WTC11 (cell line): ENCODE measurements around the gene RETSAT. TPM values are rescaled to one million over a fixed set of nuclear protein-coding genes. Genes with fewer than 3 reads are reported as not detected.
A peak's percentile ranks its signal among the peaks of the same experiment; 100 is the strongest.

ENCODE experiments used
- ATAC-seq: fragments of 200-7000 bp; cut with Tn5 transposase; 2 replicates; pipeline ENCODE4 v1.10.0; 2021; ENCODE audit warnings: mild to moderate bottlenecking, moderate library complexity
- CTCF ChIA-PET: fragments of 300-600 bp; sonication (Branson Sonifier 250); formaldehyde crosslinking; loops from one replicate; lab custom pipeline; 2021; ENCODE audit warnings: antibody characterized with exemption; lab: Charles Lee
- POLR2A ChIA-PET: fragments of 350-600 bp; sonication (Branson Sonifier 250); formaldehyde crosslinking; loops from one replicate; lab custom pipeline; 2021; ENCODE audit warnings: antibody characterized with exemption; lab: Charles Lee
- DNase-seq: peaks from one replicate; pipeline ENCODE4 v3.0.0; 2021; ENCODE audit warnings: low spot score
- H3K27ac Mint-ChIP-seq: 2 replicates; pipeline ENCODE4 v1.8.0; 2021; ENCODE audit warnings: mixed read lengths
- H3K27me3 Mint-ChIP-seq: 2 replicates; pipeline ENCODE4 v1.8.0; 2021; ENCODE audit warnings: low read depth, mild to moderate bottlenecking, moderate library complexity, mixed read lengths
- H3K36me3 Mint-ChIP-seq: 2 replicates; pipeline ENCODE4 v1.8.0; 2021; ENCODE audit warnings: mixed read lengths
- H3K4me1 Mint-ChIP-seq: 2 replicates; pipeline ENCODE4 v1.8.0; 2022; ENCODE audit warnings: mixed read lengths
- H3K4me3 Mint-ChIP-seq: 2 replicates; pipeline ENCODE4 v1.8.0; 2021; ENCODE audit warnings: mild to moderate bottlenecking, moderate library complexity, mixed read lengths
- H3K9me3 Mint-ChIP-seq: 2 replicates; pipeline ENCODE4 v1.8.0; 2021; ENCODE audit warnings: mixed read lengths
- AFF4 ChIP-seq: sonication (generic); formaldehyde crosslinking; IDR thresholded peaks from 2 replicates; pipeline ENCODE4 v1.8.1; 2023; ENCODE audit warnings: mild to moderate bottlenecking, missing genetic modification reagents, borderline replicate concordance
- FOXK1 ChIP-seq: sonication (generic); formaldehyde crosslinking; IDR thresholded peaks from 2 replicates; pipeline ENCODE4 v1.8.0; 2022; ENCODE audit warnings: mild to moderate bottlenecking, moderate library complexity, missing genetic modification reagents
- JUN ChIP-seq: sonication (generic); formaldehyde crosslinking; IDR thresholded peaks from 2 replicates; pipeline ENCODE4 v1.8.0; 2023; ENCODE audit warnings: mild to moderate bottlenecking, missing genetic modification reagents
- PRDM15 ChIP-seq: sonication (generic); formaldehyde crosslinking; IDR thresholded peaks from 2 replicates; pipeline ENCODE4 v1.8.0; 2022; ENCODE audit warnings: missing genetic modification reagents
- TP53 ChIP-seq: sonication (generic); formaldehyde crosslinking; IDR thresholded peaks from 2 replicates; pipeline ENCODE4 v1.8.1; 2023; ENCODE audit warnings: mild to moderate bottlenecking, missing genetic modification reagents
- ZNF281 ChIP-seq: sonication (generic); formaldehyde crosslinking; IDR thresholded peaks from 2 replicates; pipeline ENCODE4 v1.8.0; 2023; ENCODE audit warnings: mild to moderate bottlenecking, missing genetic modification reagents
- ZNF671 ChIP-seq: fragments of 250-450 bp; sonication (Bioruptor Pico); IDR thresholded peaks from 2 replicates; pipeline ENCODE4 v1.8.0; 2021; ENCODE audit warnings: mild to moderate bottlenecking
- total RNA-seq: library from RNA; stranded (reverse); gene quantifications from 3 replicates; pipeline ENCODE4 v1.2.3, GENCODE V29; 2021
- TF ChIP-seq, protein P1 (sequence below): sonication (generic); formaldehyde crosslinking; IDR thresholded peaks from 2 replicates; pipeline ENCODE4 v1.8.0; 2022; ENCODE audit warnings: mild to moderate bottlenecking, missing genetic modification reagents

RETSAT gene
- total RNA-seq, 1 experiment from 2014 or later: 24.4 TPM

DNA sequence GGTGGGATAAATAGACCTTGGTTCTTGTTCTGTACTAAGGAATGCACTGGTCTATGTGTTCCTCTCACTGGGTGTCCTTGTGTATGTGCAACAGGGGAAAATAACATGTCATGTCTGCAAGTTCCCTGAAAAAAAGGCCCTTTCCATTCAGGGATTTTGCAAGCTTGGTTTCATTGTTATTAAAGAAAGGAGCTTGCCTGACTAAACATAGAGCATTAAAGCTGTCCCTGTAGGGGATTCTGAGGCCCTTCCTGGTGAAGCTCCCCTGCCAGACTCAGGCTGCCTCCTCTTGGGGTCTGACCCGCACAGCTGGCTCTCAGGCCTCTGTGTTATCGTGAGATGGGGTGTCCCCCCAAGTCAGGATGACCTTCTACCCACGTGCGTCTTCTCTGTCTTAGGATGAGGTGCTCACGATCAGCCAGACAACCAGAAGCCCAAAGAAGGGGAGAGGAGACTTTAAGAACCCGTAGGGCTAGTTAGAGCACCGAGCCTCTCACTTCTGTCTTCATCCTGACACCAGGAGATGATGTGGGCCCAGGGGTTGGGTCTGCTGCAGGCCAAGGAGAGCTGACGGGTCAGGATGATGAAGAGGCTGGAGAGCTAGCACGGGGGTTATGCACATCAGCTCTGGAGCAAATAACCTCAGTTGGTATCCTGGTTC, 34.7 kb upstream of the RETSAT start:
- H3K27ac Mint-ChIP-seq: 0 out of 2 replicates have a peak overlapping the region, but pooled peaks have one; percentile 37

DNA sequence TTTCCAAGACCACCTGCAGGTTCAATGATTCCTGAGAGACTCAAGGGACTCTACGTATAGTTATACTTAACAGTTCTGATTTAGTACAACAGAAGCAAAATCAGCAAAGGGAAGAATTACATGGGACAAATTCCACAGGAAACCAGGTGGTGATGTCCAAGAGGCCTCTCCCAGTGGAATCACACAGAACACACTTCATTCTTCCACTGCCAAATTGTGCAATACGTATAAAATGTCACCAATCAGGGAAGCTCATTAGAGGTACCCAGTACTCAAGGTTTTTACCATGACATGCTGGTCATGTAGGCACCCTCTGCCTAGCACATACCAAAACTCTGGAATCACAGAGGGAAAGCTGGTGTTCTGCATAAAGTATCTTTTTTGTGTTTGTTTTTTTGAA, 33.4 kb upstream of the RETSAT start:
- no peaks in the 10 kb centered on the region for H3K9me3 Mint-ChIP-seq
- H3K36me3 Mint-ChIP-seq: peaks cover 9% of the 10 kb centered on the region
- DNase-seq: no peak
- CTCF ChIA-PET: interaction anchor here (0.5 kb wide), 1 partner anchor 26 kb away, joined by 3 read pairs; no protein-coding TSS in a partner anchor
- POLR2A ChIA-PET: interaction anchor here (0.7 kb wide), 1 partner anchor 130 kb away, joined by 4 read pairs; no protein-coding TSS in a partner anchor
- H3K4me3 Mint-ChIP-seq: no peak overlapping the region
- no peak for ATAC-seq
- H3K4me1 Mint-ChIP-seq: peaks cover 29% of the 10 kb centered on the region
- no peaks in the 10 kb centered on the region for H3K27me3 Mint-ChIP-seq
- no peak overlapping the region for H3K27ac Mint-ChIP-seq
- TF ChIP-seq, protein P1, sequence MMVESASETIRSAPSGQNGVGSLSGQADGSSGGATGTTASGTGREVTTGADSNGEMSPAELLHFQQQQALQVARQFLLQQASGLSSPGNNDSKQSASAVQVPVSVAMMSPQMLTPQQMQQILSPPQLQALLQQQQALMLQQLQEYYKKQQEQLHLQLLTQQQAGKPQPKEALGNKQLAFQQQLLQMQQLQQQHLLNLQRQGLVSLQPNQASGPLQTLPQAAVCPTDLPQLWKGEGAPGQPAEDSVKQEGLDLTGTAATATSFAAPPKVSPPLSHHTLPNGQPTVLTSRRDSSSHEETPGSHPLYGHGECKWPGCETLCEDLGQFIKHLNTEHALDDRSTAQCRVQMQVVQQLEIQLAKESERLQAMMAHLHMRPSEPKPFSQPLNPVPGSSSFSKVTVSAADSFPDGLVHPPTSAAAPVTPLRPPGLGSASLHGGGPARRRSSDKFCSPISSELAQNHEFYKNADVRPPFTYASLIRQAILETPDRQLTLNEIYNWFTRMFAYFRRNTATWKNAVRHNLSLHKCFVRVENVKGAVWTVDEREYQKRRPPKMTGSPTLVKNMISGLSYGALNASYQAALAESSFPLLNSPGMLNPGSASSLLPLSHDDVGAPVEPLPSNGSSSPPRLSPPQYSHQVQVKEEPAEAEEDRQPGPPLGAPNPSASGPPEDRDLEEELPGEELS (CRISPR knock-in tag): no peak
- TF ChIP-seq ZNF281 (CRISPR knock-in tag): no peak
- no peak for TF ChIP-seq JUN (CRISPR knock-in tag)
- no peak for TF ChIP-seq PRDM15
- no peak for TF ChIP-seq ZNF671 (CRISPR knock-in tag)
- TF ChIP-seq TP53: no peak

More for the DNA sequence above, 34.7 kb upstream of the RETSAT start:
- ChIA-PET CTCF (interaction anchor here (0.8 to 6.8 kb wide), 3 partner anchors 25 to 162 kb away, joined by 3 to 66 read pairs (median 10); no protein-coding TSS in a partner anchor), POLR2A (interaction anchor here (1.3 kb wide), 1 partner anchor 19 kb away, joined by 3 read pairs; no protein-coding TSS in a partner anchor)
- ATAC-seq: no peak
- Mint-ChIP-seq H3K36me3 (peaks cover 7% of the 10 kb centered on the region), H3K9me3 (no peaks in the 10 kb centered on the region)
- no peak for TF ChIP-seq FOXK1 (CRISPR knock-in tag)
- no peak for TF ChIP-seq PRDM15
- TF ChIP-seq AFF4: no peak
- TF ChIP-seq, all 79 proteins: peak for 0
- Mint-ChIP-seq H3K27me3 (no peaks in the 10 kb centered on the region), H3K4me1 (peaks cover 24% of the 10 kb centered on the region), H3K4me3 (no peak overlapping the region)
- DNase-seq: no peak
